NCI-H128 (cell line): ENCODE measurements around the gene MSRB3.

Source experiments
- DNase-seq: peaks from one replicate; lab custom pipeline; 2025; ENCODE audit not compliant: unreplicated experiment; lab: John Stamatoyannopoulos, UW

Gene MSRB3

GRCh38 chr12:65278576-65279368, at the start of gene MSRB3:
TSS of gene MSRB3 (plus strand) at chr12:65278683. CDS start at chr12:65308580, 29,897 bp downstream.
- DNase-seq = no peak

- DNase-seq = no peak
Observed at GRCh38 chr12:65229441-65229840, 49.0 kb upstream of the MSRB3 start.

- no peak for DNase-seq
Observed at GRCh38 chr12:65232476-65233077, 45.9 kb upstream of the MSRB3 start.

GRCh38 chr12:65237153-65237552, 41.3 kb upstream of the MSRB3 start:
- no peak for DNase-seq

GRCh38 chr12:65238609-65239008, 39.9 kb upstream of the MSRB3 start:
- DNase-seq = no peak

GRCh38 chr12:65248656-65249633, 29.5 kb upstream of the MSRB3 start:
- no peak for DNase-seq

GRCh38 chr12:65252515-65252914, 26.0 kb upstream of the MSRB3 start:
- no peak for DNase-seq

GRCh38 chr12:65257986-65258385, 20.5 kb upstream of the MSRB3 start:
- no peak for DNase-seq

GRCh38 chr12:65259501-65259900, 19.0 kb upstream of the MSRB3 start:
- no peak for DNase-seq

- no peak for DNase-seq
Observed at GRCh38 chr12:65263777-65264176, 14.7 kb upstream of the MSRB3 start.

GRCh38 chr12:65266408-65266807, 12.1 kb upstream of the MSRB3 start:
- DNase-seq = no peak

- no peak for DNase-seq
Observed at GRCh38 chr12:65269603-65270002, 8.9 kb upstream of the MSRB3 start.

- no peak for DNase-seq
Observed at GRCh38 chr12:65274602-65275272, 3.7 kb upstream of the MSRB3 start.

- no peak for DNase-seq
Observed at GRCh38 chr12:65275627-65276026, 2.9 kb upstream of the MSRB3 start.

GRCh38 chr12:65276916-65277530, 1.5 kb upstream of the MSRB3 start:
- no peak for DNase-seq

- no peak for DNase-seq
Observed at GRCh38 chr12:65277994-65278575, 398 bp upstream of the MSRB3 start.

GRCh38 chr12:65279369-65280112, 1.1 kb downstream of the MSRB3 start:
- no peak for DNase-seq

- DNase-seq = no peak
Observed at GRCh38 chr12:65280306-65280705, 1.8 kb downstream of the MSRB3 start.

GRCh38 chr12:65282840-65283239, 4.4 kb downstream of the MSRB3 start:
- no peak for DNase-seq
